SKM-1 (cell line): Measurements from ENCODE around the gene TK2.
"Not testable (repeated sequence)": the region's sequence is repeated elsewhere in the genome, so short reads cannot be mapped to it uniquely, and the experiment has no call there.

Source experiments
- DNase-seq: peaks from one replicate; lab custom pipeline; 2025; ENCODE audit not compliant: unreplicated experiment; lab: John Stamatoyannopoulos, UW

Gene TK2

DNA sequence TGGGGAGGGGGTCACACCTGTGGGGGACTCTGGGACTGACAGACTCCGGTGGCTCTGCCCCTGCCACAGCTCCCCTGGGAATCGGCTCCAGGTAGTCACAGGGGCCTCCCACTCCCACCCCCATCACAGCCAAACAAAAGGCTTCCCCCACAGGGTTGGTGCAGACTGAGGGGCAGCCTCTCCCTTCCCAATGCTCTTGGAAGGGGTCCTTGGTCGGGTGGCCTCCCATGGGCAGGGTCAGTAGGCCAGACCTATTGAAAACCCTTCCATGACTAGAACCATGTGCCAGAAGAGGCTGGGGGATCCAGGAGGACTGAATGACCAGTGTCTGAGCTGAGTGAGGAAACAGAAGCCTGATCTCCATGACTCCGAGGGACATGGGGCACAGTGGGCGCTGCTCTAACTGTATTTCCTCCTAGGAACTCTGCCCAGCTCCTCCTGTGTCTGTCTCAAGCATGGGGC is 28.6 kb downstream of the TK2 start:
- no peak for DNase-seq

DNA sequence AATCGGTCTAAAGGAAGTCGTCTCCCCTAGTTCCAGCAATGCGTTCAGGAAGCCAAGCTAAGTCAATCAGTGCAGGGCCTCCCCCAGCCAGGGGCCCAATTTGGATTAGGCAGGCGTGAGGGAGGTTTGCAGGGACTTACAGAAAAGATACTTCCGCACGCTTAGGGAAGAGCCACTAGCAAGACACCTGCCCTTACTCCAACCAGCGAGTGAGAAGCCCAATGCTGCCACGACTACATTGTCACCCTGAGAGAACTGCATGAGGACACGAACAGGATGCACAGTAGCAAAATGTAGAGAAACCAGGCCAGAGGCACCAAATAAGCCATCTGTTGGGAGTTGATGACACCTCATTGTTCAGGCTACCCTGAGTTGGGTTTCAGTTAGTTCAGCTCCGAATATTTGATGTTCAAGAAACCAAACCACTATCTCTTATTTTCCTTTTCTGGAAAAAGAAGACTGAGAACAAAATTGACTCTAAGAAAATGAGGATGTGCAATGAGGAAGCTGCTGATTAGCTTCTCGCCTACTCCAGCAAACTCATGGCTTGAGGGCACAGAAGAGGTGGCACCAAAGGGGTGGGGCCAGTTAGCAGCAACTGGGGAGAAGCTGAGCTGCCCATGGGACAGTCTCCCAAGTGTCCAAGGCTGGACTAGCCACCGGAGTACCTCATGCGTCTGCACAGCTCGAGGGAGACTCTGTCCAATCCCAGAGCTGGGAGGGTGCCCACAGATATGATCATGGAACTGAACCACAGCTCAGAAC is 29.3 kb downstream of the TK2 start:
- peak; percentile 61 for DNase-seq

DNA sequence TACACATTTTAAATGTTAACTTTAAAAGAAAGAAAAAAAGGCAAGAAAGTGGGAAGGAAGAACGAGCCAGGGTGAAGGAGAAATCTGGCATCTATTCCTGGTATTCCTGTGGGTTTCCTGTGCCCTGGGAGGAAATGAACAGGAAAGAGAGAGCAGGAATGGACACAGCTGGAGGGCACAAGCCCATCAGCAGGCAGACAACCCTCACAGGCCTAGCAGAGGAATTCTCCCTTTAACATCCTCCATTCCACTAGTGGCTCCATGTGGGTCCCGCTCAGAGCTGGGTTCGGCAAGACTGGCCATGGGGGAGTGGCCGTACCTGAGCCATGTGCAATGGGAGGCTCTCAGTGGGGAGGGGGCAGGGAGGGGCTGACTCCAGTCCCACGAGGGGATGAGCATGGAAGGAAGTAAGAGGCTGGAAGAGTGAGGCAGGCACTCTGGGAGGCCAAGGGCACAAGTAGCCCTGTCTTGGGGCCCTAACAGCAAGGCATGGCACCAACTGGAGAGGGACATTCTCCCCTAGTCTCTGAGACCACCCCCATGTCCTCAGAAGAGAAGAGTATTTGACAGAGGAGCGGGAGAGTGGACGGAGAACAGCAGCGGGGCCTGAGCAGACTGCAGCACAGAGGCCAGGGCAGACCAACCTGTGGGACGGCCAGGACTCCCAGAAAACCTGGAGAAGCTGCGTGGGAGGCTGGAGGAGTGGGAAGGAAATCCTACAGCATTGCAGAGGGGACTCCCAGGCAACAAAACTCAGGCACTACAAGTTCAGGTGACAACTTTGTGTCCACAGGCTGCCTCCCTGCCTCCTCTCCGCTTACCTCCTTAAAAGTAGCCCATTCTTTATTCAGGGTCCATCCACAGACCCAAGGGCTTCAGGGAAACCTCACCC is 30.2 kb downstream of the TK2 start:
- DNase-seq = no peak

DNA sequence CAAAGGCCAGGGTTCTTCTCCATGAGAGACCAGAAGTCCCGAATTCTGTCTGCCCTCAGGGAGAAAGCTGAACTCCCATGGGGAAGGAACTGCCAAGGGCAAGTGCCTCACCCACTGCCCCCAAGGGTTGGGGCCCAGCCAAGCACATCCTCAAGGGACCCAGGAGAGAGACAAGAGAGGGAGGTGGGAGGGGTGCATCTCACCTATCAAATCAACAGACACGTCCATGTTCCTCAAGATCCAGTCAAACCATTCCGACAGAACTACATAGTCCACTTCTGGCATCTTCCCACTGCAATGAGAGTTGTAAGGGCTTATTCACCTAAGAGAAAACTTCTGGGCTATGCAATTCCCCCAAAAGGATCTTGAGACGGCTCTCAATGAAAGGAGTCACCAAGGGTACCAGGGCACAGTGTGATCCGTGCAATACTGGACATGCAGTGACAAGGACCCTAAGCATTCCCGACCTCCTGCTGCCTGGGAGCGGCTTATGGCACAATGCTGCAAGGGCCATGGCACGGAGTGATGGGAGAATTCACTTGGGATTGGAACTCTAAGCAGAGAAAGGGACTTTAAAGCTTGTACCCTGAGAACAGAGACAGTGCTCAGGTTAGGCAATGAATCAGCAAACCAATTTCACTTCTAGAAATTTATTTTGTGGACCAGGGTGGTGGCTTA is 32.2 kb downstream of the TK2 start:
- no peak for DNase-seq

DNA sequence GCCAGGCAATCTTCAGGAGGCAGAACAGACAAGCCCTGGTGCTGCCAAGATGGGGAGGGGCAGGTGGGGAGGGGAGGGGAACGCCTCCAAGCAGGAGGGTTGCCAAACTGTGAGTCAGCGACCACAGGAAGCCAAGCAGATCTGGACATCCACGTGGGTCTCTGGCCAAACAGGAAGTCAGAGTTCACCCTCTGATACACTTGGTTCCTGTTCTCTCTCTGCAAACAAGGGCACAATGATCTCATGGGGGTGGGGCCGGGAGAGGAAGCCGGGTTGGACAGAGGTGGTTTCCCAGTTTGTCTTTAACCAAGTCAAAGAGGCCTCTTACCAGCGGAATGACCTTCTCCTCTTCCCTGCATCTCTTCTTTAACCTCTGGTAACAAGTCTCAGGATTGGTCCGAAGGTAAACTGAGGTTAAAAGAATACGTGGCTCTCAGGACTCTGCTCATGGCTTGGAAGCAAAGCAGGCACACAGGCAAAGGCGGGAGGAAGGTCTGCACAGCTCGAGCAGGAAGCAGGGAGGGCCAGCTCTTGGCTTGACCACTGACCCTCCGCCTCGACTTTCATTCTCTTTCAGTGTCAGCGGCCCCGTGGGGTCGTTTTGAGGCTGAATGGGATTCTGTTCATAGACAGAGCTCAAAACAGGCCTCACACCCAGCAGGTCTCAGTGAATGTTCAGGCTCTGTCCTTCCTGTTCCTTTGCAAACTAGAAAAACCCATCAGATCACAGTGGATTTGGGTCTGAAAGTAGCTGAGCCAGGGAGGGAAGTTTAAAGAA is 32.9 kb downstream of the TK2 start:
- DNase-seq = peak; percentile 99

DNA sequence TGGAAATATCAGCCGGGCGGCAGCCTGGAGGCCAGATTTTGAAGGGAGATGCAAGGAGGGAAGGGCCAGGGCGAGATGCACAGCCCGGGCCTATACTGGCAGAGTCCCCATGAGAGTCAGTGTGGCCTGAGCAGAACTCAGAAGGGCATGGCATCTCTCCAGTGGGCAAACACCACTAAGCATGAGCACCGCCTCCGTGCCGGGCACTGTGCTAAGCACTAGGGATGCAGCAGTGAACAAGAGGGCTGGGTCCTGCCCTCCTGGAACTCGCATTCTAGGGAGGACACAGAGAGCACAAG is 33.5 kb downstream of the TK2 start:
- DNase-seq = no peak

DNA sequence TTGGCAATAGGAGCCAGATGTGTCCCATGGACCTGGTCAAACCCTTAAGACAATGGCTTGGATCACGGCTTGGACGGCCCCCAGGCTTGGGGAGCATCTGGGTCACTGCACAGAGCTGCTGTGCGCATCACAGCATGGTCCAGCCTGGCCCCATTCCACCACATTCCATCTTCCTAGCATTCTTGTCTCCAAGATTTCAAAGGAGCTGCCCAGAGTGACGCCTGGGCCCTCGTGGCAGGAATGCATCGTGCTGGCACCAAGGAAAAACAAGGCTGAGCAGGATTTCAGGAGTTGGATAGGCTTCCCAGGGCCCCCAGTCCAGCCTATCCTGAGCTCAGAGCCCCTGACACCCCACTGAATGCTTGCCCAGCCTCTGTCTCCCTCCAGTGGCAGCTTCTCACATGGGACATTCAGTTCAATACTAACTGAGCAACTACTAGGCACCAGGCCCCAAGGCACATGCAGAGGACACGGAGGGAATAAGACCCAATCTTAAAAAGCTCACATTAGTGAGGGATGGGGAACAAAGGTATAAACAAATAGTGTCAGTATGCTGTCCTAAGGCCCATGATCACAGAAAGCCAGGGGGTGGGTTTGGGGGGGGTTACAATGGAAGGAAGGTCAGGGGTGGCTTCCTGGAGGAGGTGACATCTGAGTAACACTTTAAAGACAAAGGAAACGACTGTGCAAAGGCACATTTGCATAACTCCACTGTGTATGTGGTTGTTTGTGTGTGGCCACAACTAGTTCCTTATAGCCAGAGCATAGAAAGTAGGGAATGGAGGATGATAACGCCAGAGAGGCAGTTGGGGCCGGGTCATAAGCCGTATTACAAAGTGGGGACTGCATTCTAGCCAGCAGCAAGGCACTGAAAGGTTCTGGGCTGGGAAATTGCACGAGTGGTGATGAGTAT is 34.1 kb downstream of the TK2 start:
- DNase-seq = no peak

DNA sequence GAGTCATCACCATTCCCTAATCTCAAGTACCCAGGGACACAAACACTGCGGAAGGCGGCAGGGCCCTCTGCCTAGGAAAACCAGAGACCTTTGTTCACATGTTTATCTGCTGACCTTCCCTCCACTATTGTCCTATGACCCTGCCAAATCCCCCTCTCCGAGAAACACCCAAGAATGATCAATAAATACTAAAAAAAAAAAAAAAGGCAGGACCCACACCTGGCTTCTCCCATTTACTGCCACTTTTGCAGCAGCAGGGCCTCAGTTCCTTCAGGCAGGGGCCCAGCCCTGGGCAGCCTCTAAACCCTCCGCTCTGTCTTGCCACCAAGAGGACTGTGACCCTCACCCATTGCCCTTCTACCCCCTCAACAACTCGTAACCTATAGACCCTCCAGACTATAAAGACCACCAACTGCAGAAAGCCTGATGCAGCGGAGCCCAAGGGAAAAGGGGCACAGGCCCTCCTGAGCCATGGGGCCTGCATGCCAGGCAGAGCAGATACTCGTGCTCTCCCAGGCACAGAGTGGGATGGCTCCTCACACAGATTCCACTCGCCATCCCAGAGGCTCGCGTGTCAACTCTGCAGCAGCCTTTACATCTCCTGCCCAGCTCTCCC is 34.8 kb downstream of the TK2 start:
- DNase-seq = not testable (repeated sequence)

DNA sequence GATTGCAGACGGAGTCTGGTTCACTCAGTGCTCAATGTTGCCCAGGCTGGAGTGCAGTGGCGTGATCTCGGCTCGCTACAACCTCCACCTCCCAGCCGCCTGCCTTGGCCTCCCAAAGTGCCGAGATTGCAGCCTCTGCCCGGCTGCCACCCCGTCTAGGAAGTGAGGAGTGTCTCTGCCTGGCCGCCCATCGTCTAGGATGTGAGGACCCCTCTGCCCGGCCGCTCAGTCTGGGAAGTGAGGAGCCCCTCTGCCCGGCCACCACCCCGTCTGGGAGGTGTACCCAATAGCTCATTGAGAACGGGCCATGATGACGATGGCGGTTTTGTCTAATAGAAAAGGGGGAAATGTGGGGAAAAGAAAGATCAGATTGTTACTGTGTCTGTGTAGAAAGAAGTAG is 35.5 kb downstream of the TK2 start:
- not testable (repeated sequence) for DNase-seq

DNA sequence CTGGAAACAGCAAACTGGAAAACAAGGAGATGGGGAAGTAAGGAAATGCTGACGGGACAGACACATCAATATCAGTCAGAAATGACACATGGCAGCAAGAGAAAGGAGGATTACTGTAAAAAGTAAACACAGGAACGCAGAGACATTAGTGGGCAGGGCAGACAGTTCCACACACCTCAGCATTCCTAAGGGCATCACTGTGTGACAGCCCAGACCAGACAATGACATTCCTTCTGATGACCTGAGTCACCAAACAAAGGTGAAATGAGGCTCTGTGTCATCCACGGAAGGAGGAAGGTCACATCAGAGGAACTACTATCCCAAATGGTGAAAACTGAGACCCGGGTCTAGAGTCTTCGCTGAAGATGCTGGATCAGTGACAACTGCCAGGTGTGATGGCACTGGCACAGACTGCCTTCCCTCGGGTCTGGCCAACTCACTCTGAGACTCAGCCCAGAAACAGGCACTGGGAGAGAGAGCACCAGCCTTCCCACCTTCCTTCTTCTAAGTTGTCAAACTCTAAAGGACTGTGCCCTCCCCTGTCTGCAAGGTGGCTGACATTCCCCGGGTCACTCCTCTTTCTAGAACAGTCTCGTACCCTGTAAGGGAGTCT is 36.7 kb downstream of the TK2 start:
- no peak for DNase-seq

DNA sequence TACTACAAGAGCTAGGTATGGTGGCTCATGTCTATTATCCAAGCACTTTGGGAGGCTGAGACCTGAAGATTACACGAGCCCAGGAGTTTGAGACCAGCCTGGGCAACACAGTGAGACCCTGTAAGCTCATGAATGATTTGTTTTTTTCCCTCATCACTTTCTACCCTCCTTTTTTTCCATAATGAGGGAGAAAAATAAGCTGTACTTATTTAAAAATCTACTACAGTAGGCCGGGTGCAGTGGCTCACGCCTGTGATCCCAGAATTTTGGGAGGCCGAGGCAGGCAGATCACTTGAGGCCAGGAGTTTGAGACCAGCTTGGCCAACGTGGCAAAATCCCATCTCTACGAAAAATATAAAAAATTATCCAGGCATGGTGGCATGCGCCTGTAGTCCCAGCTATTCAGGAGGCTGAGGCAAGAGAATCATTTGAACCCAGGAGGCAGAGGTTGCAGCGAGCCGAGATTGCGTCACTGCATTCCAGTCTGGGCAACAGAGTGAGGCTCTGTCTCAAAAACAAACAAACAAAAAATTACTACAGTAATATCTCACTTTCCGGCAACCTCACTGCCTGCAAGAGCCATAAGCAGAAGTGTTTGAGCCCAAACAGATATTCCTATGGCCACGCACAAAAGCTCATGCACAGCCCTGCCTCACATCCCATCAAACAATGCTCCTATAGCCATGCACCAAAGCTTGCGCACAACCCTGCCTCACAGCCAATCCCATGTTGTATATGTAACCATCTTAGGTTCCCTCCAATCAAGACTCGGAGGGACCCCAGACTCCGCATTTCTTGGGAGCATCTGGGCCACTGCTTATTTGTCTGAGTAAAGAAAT is 37.4 kb downstream of the TK2 start:
- no peak for DNase-seq

DNA sequence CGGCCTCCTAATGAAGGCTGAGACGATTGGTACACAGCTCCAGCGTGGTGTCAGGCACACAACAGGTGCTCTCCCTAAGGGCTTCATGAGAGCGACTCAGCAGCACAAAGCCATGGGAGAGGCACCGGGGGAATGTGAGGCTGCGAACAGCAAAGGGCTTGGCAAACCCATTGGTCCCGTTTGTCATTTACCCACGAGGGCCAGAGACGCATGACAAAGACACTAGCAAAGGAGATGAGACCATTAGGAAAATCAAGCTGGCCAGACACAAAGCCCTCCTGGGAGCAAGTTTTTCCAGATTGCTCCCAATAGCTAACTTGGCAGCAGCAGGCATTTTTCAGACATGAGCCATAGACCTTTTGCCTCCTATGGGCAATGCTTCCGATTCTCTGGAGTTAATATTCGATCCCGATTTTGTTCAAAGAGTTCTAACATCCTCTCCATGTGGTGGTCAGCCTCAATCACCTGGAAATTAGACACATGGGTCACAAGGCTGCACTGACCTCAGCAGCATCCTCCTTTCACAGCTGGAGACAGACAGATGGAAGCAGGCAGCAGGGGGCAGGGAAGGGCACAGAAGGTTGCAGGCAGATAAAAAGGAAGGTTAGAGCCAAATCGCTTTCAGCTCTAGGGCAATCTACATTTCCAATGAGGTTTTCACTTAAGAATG is 38.2 kb downstream of the TK2 start:
- no peak for DNase-seq

DNA sequence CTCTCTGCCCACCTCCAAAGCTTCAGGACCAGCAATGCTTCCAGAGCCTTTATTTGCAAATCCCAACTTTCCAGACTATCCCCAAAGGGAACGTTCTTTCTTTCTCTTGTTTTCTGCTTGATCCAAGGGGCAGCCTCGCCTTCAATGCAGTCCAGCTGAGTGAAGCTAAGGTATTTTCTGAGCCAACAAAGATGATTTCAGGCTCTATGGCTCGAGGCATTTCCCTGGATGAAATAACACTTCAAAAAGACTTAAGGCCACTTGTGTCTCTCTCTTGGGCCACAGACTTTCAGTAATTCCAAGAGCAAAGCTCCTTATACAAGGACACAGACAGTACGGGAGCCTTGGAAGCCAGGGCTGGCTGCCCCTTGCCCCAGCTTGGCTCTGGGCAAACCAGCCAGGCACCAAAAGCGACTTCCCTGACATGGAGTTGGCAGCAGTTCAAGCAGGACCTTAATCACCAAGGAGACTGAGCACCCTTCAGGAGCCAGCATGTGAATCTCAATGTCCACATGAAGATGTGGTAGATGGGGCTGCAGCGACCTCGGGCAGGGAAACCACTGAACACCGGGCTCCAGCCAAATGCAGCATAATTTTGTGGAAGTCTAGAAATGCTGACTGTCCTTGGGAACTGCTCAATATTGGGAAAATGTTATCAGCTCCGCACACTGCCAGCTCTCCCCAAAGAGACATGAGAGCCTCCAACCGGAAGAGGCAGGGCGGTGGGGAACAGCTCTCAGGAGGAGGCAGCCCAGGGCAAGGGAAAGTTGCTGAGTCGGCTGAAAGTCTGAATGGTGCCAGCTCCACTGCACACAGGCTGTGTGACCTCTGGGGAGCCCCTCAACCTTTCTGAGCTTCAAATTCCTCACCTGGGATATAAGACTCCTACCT is 39.0 kb downstream of the TK2 start:
- no peak for DNase-seq

DNA sequence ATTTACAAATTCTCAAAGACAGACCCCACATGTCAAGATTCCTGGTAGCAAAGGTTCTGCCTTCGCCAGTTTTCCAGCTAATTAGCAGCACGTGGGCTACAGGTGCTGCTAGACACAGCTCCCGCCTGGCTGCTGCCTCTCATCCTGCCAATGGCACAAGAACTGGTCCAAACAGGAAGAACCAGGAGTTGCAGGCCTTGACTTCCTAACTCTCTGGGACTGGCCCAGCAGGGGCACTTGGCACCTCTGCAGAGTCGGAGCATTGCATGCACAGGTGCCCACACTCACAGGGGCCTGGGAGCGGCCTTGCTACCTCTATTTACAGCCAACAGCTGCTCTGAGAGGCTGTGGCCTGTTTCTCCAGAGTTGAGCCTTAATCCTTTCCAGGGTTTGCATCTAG is 39.6 kb downstream of the TK2 start:
- DNase-seq = no peak

DNA sequence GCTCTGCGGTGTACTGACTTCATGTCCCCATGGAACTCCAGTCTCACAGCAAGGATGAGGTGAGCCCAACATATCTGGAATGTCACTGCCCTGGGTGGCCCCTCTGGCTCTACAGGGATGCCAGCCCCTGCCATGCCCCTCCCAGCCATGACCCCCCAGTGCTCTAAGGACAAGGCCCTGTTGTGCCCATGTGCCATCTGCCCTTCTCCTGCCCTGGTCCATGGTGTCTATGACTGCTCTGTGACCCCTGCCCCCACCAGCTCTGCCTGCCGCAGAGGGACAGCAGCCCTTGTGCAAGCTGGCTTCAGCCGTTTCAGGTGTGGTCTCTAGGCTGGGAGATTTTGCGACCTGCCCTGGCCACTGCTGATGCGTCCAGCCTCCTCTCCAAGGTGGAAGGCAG is 40.3 kb downstream of the TK2 start:
- no peak for DNase-seq

DNA sequence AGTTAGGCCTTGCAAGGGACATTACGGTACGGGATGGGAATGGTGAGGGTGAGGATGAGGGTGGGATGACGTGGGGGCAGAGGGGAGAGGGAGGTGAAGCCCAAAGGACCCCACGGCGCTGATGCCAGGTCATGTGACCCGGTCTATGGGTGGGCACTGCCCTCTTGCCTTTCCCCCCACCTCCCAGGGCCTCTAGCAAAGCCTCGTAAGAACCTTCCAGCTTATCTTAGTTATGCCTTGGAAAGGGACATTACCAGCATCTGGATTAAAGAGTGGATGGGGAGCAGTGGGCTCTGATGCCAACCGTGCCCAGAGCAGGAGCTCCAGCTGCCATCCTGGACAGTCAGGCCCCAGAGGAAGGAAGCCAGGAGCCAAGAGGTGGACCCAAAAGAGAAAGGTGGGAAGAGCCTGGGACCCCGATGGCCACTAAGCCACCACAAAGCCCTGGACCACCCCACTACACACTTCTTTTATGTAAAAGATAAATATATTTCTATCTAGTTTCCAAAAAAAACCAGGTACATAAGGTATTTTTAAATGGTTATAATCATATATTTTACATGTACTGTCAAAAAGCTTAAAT is 40.9 kb downstream of the TK2 start:
- DNase-seq = no peak
